ENCODE results near the gene THEMIS.

GRCh38 chr6:127792616-127793015 is 108.2 kb downstream of the THEMIS start:
- TF ChIP-seq FOXK1 (CRISPR knock-in tag; IDR thresholded peaks at IDR 0.05) (no peak), ESRRA (CRISPR knock-in tag; IDR thresholded peaks at IDR 0.05; ENCODE audit: borderline replicate concordance) (no peak), CTCF (IDR thresholded peaks at IDR 0.05) (no peak)
